ENCODE results near the gene SHLD2.

DNA sequence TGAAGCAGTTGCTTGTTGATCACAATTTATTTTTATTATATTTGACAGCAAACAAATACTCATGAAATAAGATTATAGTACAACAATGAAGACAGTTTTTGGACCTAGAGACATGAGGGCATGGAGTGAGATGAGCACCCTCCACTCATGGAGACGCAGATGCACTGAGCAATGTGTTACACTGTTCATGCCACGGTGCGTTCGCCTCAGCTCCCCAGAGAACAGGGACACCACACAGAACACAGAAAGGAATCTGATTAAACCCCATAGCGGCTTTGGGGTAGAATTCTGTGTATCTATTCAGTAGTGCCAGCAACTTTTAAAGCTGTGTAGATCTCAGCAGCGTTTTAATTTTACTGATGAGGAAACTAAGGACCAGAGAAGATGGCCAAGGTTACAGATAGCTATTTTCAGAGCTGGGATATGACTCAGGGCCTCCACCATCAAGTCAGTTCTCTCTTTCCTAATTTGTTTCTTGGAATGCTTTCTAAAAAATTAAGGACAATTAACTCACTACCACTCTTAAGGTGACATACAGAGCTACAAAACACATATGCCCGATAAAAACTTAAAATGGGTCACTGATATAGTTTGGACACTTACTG, 41.3 kb upstream of the SHLD2 start:
- TF ChIP-seq BHLHE40 (IDR thresholded peaks at IDR 0.05; ENCODE audit: borderline replicate concordance) (no peak), SP1 (IDR thresholded peaks at IDR 0.05) (no peak)

Measured in HEK293T (cell line).